ENCODE results near the gene ASPM.
"Not testable (repeated sequence)": the region's sequence is repeated elsewhere in the genome, so short reads cannot be mapped to it uniquely, and the experiment has no call there.

ASPM gene

GRCh38 chr1:197126691-197127090 is 19.8 kb downstream of the ASPM start:
- Histone ChIP-seq H3K9ac (ENCODE audit: low read depth in 1 of 2, low read length in 2 of 2) (no peak overlapping the region), H3K27me3 (ENCODE audit: control insufficient read depth in 1 of 2, insufficient read depth in 2 of 2, low read length in 2 of 2) (no peaks in the 10 kb centered on the region), H3K4me1 (ENCODE audit: control insufficient read depth in 1 of 2, insufficient read depth in 2 of 2, low read length in 2 of 2) (no peaks in the 10 kb centered on the region), H3K9me3 (ENCODE audit: control insufficient read depth in 1 of 2, low read length in 2 of 2) (no peaks in the 10 kb centered on the region), H3K36me3 (ENCODE audit: control insufficient read depth in 1 of 2, insufficient read depth in 2 of 2, low read length in 2 of 2) (peaks cover 0 to 5% of the 10 kb centered on the region in 2 donors), H3K4me3 (ENCODE audit: low read depth in 1 of 2, low read length in 2 of 2) (no peak overlapping the region), H3K27ac (ENCODE audit: low read depth, low read length) (no peak overlapping the region)

- H3K27me3 ChIP-seq (ENCODE audit: control insufficient read depth in 1 of 2, insufficient read depth in 2 of 2, low read length in 2 of 2) = no peaks in the 10 kb centered on the region
- H3K9me3 ChIP-seq (ENCODE audit: control insufficient read depth in 1 of 2, low read length in 2 of 2) = no peaks in the 10 kb centered on the region
- peaks cover 0 to 5% of the 10 kb centered on the region in 2 donors for H3K36me3 ChIP-seq (ENCODE audit: control insufficient read depth in 1 of 2, insufficient read depth in 2 of 2, low read length in 2 of 2)
- H3K9ac ChIP-seq (ENCODE audit: low read depth in 1 of 2, low read length in 2 of 2) = no peak overlapping the region
- no peak overlapping the region for H3K27ac ChIP-seq (ENCODE audit: low read depth, low read length)
- H3K4me3 ChIP-seq (ENCODE audit: low read depth in 1 of 2, low read length in 2 of 2) = no peak overlapping the region
- H3K4me1 ChIP-seq (ENCODE audit: control insufficient read depth in 1 of 2, insufficient read depth in 2 of 2, low read length in 2 of 2) = no peaks in the 10 kb centered on the region
Observed at GRCh38 chr1:197124376-197124775, 22.1 kb downstream of the ASPM start.

DNA sequence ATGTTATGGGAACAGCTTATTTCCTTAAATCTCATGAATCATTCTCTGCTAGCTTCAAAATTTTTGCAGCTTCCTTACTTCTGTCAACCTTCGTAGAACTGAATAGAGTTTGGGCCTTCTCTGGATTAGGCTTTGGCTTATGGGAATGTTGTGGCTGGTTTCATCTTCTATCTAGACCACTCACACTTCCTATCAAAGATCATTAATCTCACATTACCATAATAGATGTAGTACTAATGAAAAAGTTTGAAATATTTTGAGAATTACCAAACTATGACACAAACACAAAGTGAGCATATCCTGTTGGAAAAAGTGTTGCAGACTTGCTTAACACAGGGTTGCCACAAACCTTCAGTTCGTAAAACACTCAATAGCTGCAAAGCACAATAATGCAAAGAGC is 30.3 kb downstream of the ASPM start:
- no peak overlapping the region for H3K4me3 ChIP-seq (ENCODE audit: low read depth in 1 of 2, low read length in 2 of 2)
- no peak overlapping the region for H3K27ac ChIP-seq (ENCODE audit: low read depth, low read length)
- H3K9ac ChIP-seq (ENCODE audit: low read depth in 1 of 2, low read length in 2 of 2) = no peak overlapping the region
- no peaks in the 10 kb centered on the region for H3K9me3 ChIP-seq (ENCODE audit: control insufficient read depth in 1 of 2, low read length in 2 of 2)
- H3K4me1 ChIP-seq (ENCODE audit: control insufficient read depth in 1 of 2, insufficient read depth in 2 of 2, low read length in 2 of 2) = no peaks in the 10 kb centered on the region
- no peaks in the 10 kb centered on the region for H3K36me3 ChIP-seq (ENCODE audit: control insufficient read depth in 1 of 2, insufficient read depth in 2 of 2, low read length in 2 of 2)
- no peaks in the 10 kb centered on the region for H3K27me3 ChIP-seq (ENCODE audit: control insufficient read depth in 1 of 2, insufficient read depth in 2 of 2, low read length in 2 of 2)

- no peak overlapping the region for H3K9ac ChIP-seq (ENCODE audit: low read depth in 1 of 2, low read length in 2 of 2)
- no peaks in the 10 kb centered on the region for H3K27me3 ChIP-seq (ENCODE audit: control insufficient read depth in 1 of 2, insufficient read depth in 2 of 2, low read length in 2 of 2)
- no peak overlapping the region for H3K27ac ChIP-seq (ENCODE audit: low read depth, low read length)
- H3K4me1 ChIP-seq (ENCODE audit: control insufficient read depth in 1 of 2, insufficient read depth in 2 of 2, low read length in 2 of 2) = no peaks in the 10 kb centered on the region
- no peaks in the 10 kb centered on the region for H3K36me3 ChIP-seq (ENCODE audit: control insufficient read depth in 1 of 2, insufficient read depth in 2 of 2, low read length in 2 of 2)
- H3K4me3 ChIP-seq (ENCODE audit: low read depth in 1 of 2, low read length in 2 of 2) = no peak overlapping the region
- H3K9me3 ChIP-seq (ENCODE audit: control insufficient read depth in 1 of 2, low read length in 2 of 2) = no peaks in the 10 kb centered on the region
Observed at GRCh38 chr1:197106869-197107268, 39.6 kb downstream of the ASPM start.

GRCh38 chr1:197103300-197103699 is 43.2 kb downstream of the ASPM start:
- Histone ChIP-seq H3K9me3 (ENCODE audit: control insufficient read depth in 1 of 2, low read length in 2 of 2) (no peaks in the 10 kb centered on the region), H3K36me3 (ENCODE audit: control insufficient read depth in 1 of 2, insufficient read depth in 2 of 2, low read length in 2 of 2) (no peaks in the 10 kb centered on the region), H3K27me3 (ENCODE audit: control insufficient read depth in 1 of 2, insufficient read depth in 2 of 2, low read length in 2 of 2) (no peaks in the 10 kb centered on the region), H3K4me3 (ENCODE audit: low read depth in 1 of 2, low read length in 2 of 2) (no peak overlapping the region), H3K9ac (ENCODE audit: low read depth in 1 of 2, low read length in 2 of 2) (no peak overlapping the region), H3K27ac (ENCODE audit: low read depth, low read length) (no peak overlapping the region), H3K4me1 (ENCODE audit: control insufficient read depth in 1 of 2, insufficient read depth in 2 of 2, low read length in 2 of 2) (no peaks in the 10 kb centered on the region)

- Histone ChIP-seq H3K9me3 (ENCODE audit: control insufficient read depth in 1 of 2, low read length in 2 of 2) (no peaks in the 10 kb centered on the region), H3K4me1 (ENCODE audit: control insufficient read depth in 1 of 2, insufficient read depth in 2 of 2, low read length in 2 of 2) (no peaks in the 10 kb centered on the region), H3K9ac (ENCODE audit: low read depth in 1 of 2, low read length in 2 of 2) (no peak overlapping the region), H3K4me3 (ENCODE audit: low read depth in 1 of 2, low read length in 2 of 2) (no peak overlapping the region), H3K36me3 (ENCODE audit: control insufficient read depth in 1 of 2, insufficient read depth in 2 of 2, low read length in 2 of 2) (no peaks in the 10 kb centered on the region), H3K27me3 (ENCODE audit: control insufficient read depth in 1 of 2, insufficient read depth in 2 of 2, low read length in 2 of 2) (no peaks in the 10 kb centered on the region), H3K27ac (ENCODE audit: low read depth, low read length) (no peak overlapping the region)
Observed at GRCh38 chr1:197101978-197102377, 44.5 kb downstream of the ASPM start.

DNA sequence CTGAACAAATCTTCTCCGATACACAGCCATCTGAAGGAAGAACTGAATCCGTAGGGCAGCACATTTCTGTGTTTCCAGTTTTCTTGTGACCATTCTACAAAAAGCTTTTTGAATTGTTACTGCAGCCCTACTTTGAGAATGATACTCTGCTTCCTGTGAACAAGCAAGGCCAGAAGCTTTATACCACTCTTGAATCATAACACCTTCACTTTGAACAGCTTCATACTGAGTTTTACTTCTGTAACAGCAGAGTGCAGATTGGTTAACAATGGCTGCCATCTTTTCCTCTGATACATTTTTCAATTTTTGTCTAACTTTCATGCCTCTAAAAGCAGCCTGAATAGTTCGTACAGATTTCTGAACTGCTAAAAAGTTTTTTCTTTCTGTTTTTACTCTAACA is 45.8 kb downstream of the ASPM start:
- no peaks in the 10 kb centered on the region for H3K36me3 ChIP-seq (ENCODE audit: control insufficient read depth in 1 of 2, insufficient read depth in 2 of 2, low read length in 2 of 2)
- peaks cover 0 to 5% of the 10 kb centered on the region in 2 donors for H3K4me1 ChIP-seq (ENCODE audit: control insufficient read depth in 1 of 2, insufficient read depth in 2 of 2, low read length in 2 of 2)
- H3K27me3 ChIP-seq (ENCODE audit: control insufficient read depth in 1 of 2, insufficient read depth in 2 of 2, low read length in 2 of 2) = no peaks in the 10 kb centered on the region
- H3K4me3 ChIP-seq (ENCODE audit: low read depth in 1 of 2, low read length in 2 of 2) = no peak overlapping the region
- no peak overlapping the region for H3K27ac ChIP-seq (ENCODE audit: low read depth, low read length)
- no peaks in the 10 kb centered on the region for H3K9me3 ChIP-seq (ENCODE audit: control insufficient read depth in 1 of 2, low read length in 2 of 2)
- no peak overlapping the region for H3K9ac ChIP-seq (ENCODE audit: low read depth in 1 of 2, low read length in 2 of 2)

- no peak overlapping the region for H3K27ac ChIP-seq (ENCODE audit: low read depth, low read length)
- H3K9ac ChIP-seq (ENCODE audit: low read depth in 1 of 2, low read length in 2 of 2) = no peak overlapping the region
- H3K4me3 ChIP-seq (ENCODE audit: low read depth in 1 of 2, low read length in 2 of 2) = no peak overlapping the region
- H3K27me3 ChIP-seq (ENCODE audit: control insufficient read depth in 1 of 2, insufficient read depth in 2 of 2, low read length in 2 of 2) = no peaks in the 10 kb centered on the region
- H3K36me3 ChIP-seq (ENCODE audit: control insufficient read depth in 1 of 2, insufficient read depth in 2 of 2, low read length in 2 of 2) = no peaks in the 10 kb centered on the region
- no peaks in the 10 kb centered on the region for H3K9me3 ChIP-seq (ENCODE audit: control insufficient read depth in 1 of 2, low read length in 2 of 2)
- peaks cover 0 to 5% of the 10 kb centered on the region in 2 donors for H3K4me1 ChIP-seq (ENCODE audit: control insufficient read depth in 1 of 2, insufficient read depth in 2 of 2, low read length in 2 of 2)
Observed at GRCh38 chr1:197099444-197099843, 47.0 kb downstream of the ASPM start.

GRCh38 chr1:197096971-197097370 is 49.5 kb downstream of the ASPM start:
- not testable (repeated sequence) for H3K9ac ChIP-seq (ENCODE audit: low read depth in 1 of 2, low read length in 2 of 2); H3K9me3 ChIP-seq (ENCODE audit: control insufficient read depth in 1 of 2, low read length in 2 of 2); H3K27me3 ChIP-seq (ENCODE audit: control insufficient read depth in 1 of 2, insufficient read depth in 2 of 2, low read length in 2 of 2); H3K4me3 ChIP-seq (ENCODE audit: low read depth in 1 of 2, low read length in 2 of 2); H3K4me1 ChIP-seq (ENCODE audit: control insufficient read depth in 1 of 2, insufficient read depth in 2 of 2, low read length in 2 of 2); H3K27ac ChIP-seq (ENCODE audit: low read depth, low read length); H3K36me3 ChIP-seq (ENCODE audit: control insufficient read depth in 1 of 2, insufficient read depth in 2 of 2, low read length in 2 of 2)

DNA sequence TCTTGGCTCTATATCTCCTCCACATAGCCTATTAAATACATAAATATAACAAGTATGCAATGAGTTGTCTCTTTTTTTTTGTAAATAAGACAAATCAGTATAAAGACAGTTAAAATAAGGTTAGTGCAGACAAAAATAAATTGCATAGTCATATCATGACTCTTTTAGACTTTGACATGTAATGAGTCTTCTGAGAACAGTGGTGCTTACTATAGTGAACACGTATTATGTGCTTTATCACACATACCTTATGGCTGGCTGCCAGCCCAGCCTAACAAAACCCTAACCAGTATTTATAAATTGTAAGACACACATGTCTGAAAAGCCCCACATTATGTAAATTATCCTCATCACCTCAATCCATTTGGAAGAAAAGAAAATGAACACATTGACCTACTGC is 50.3 kb downstream of the ASPM start:
- H3K36me3 ChIP-seq (ENCODE audit: control insufficient read depth in 1 of 2, insufficient read depth in 2 of 2, low read length in 2 of 2) = no peaks in the 10 kb centered on the region
- no peak overlapping the region for H3K27ac ChIP-seq (ENCODE audit: low read depth, low read length)
- no peak overlapping the region for H3K9ac ChIP-seq (ENCODE audit: low read depth in 1 of 2, low read length in 2 of 2)

GRCh38 chr1:197093226-197093885 is 53.1 kb downstream of the ASPM start:
- Histone ChIP-seq H3K36me3 (ENCODE audit: control insufficient read depth in 1 of 2, insufficient read depth in 2 of 2, low read length in 2 of 2) (no peaks in the 10 kb centered on the region), H3K4me1 (ENCODE audit: control insufficient read depth in 1 of 2, insufficient read depth in 2 of 2, low read length in 2 of 2) (peaks cover 0 to 5% of the 10 kb centered on the region in 2 donors)

More for the DNA sequence above, 50.3 kb downstream of the ASPM start:
- Histone ChIP-seq H3K9me3 (ENCODE audit: control insufficient read depth in 1 of 2, low read length in 2 of 2) (no peaks in the 10 kb centered on the region), H3K4me1 (ENCODE audit: control insufficient read depth in 1 of 2, insufficient read depth in 2 of 2, low read length in 2 of 2) (peaks cover 0 to 5% of the 10 kb centered on the region in 2 donors), H3K27me3 (ENCODE audit: control insufficient read depth in 1 of 2, insufficient read depth in 2 of 2, low read length in 2 of 2) (no peaks in the 10 kb centered on the region), H3K4me3 (ENCODE audit: low read depth in 1 of 2, low read length in 2 of 2) (no peak overlapping the region)

More at GRCh38 chr1:197093226-197093885, 53.1 kb downstream of the ASPM start:
- Histone ChIP-seq H3K4me3 (ENCODE audit: low read depth in 1 of 2, low read length in 2 of 2) (no peak overlapping the region), H3K9ac (ENCODE audit: low read depth in 1 of 2, low read length in 2 of 2) (no peak overlapping the region), H3K27ac (ENCODE audit: low read depth, low read length) (no peak overlapping the region), H3K9me3 (ENCODE audit: control insufficient read depth in 1 of 2, low read length in 2 of 2) (no peaks in the 10 kb centered on the region), H3K27me3 (ENCODE audit: control insufficient read depth in 1 of 2, insufficient read depth in 2 of 2, low read length in 2 of 2) (no peaks in the 10 kb centered on the region)

Measured in duodenal mucosa (tissue), 2 donors.